GM18499 (cell line): ENCODE measurements around the gene NRCAM.

Source experiments
- ATAC-seq: cut with Tn5 transposase; IDR thresholded peaks from one replicate; pipeline ENCODE4 v1.9.1; 2021; ENCODE audit warnings: moderate number of reproducible peaks; ENCODE audit not compliant: insufficient read depth, unreplicated experiment

Gene NRCAM

GRCh38 chr7:108460964-108461363 is 4.7 kb upstream of the NRCAM start:
- no peak for ATAC-seq

- ATAC-seq = no peak
Measured at GRCh38 chr7:108459922-108460551, 3.8 kb upstream of the NRCAM start.

- no peak for ATAC-seq
Measured at GRCh38 chr7:108457871-108458270, 1.6 kb upstream of the NRCAM start.

GRCh38 chr7:108456845-108457540 is 757 bp upstream of the NRCAM start:
- no peak for ATAC-seq

GRCh38 chr7:108455551-108455997 is 662 bp downstream of the NRCAM start:
- no peak for ATAC-seq

- no peak for ATAC-seq
Measured at GRCh38 chr7:108454674-108455550, 1.3 kb downstream of the NRCAM start.

- no peak for ATAC-seq
Measured at GRCh38 chr7:108454317-108454673, 1.9 kb downstream of the NRCAM start.

- no peak for ATAC-seq
Measured at GRCh38 chr7:108453320-108453719, 2.9 kb downstream of the NRCAM start.

- ATAC-seq = no peak
Measured at GRCh38 chr7:108452707-108453106, 3.5 kb downstream of the NRCAM start.

GRCh38 chr7:108451296-108451848 is 4.9 kb downstream of the NRCAM start:
- ATAC-seq = no peak

- ATAC-seq = no peak
Measured at GRCh38 chr7:108450160-108450559, 6.1 kb downstream of the NRCAM start.

GRCh38 chr7:108449521-108449920 is 6.7 kb downstream of the NRCAM start:
- ATAC-seq = no peak

GRCh38 chr7:108448584-108449505 is 7.4 kb downstream of the NRCAM start:
- ATAC-seq = no peak

- ATAC-seq = no peak
Measured at GRCh38 chr7:108442039-108442568, 14.1 kb downstream of the NRCAM start.

- ATAC-seq = no peak
Measured at GRCh38 chr7:108441392-108441955, 14.8 kb downstream of the NRCAM start.

GRCh38 chr7:108440613-108441012 is 15.6 kb downstream of the NRCAM start:
- ATAC-seq = no peak

GRCh38 chr7:108436906-108437305 is 19.3 kb downstream of the NRCAM start:
- no peak for ATAC-seq

- no peak for ATAC-seq
Measured at GRCh38 chr7:108434010-108434409, 22.2 kb downstream of the NRCAM start.

GRCh38 chr7:108431099-108431498 is 25.1 kb downstream of the NRCAM start:
- no peak for ATAC-seq
